ENCODE results near the gene GAK. TPM values are rescaled to one million over a fixed set of nuclear protein-coding genes. Genes with fewer than 3 reads are reported as not detected.

GAK gene
- total and polyA plus RNA-seq, 8 donors, result 47.5 to 226 (median 64.8) TPM

DNA sequence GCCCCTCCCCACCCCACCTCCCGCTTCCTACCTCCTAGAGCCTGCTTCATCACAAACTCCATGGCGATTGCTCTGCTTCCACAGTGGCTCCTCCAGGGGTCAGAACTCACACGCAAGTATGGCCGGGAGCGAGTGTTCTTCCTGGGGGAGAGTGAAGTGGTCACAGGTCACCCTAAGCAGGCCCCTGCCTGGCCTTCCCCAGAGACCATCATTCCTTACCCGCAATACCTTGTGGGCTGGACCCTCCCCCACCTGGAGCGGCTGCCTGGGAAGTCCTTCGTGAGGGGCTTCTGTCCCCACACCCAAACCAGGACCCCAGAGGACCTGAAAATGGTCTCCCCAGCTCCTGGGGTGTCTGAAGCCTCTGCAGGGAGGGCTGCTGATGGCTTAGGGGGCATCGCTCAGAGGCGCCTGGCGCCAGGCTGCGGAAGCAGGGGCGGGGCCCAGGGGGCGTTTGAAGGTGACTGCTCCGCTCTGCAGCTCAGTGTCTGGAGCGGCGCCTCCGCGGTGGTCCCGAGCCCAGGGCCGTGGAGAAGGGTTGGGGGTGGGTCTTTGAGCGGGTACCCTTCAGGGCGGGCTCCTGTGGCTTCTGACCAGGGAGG lies 107.6 kb downstream of the GAK start:
- no peak for ATAC-seq
- H3K27me3 ChIP-seq, result peaks cover 0 to 20% (median 5%) of the 10 kb centered on the region in 4 donors
- no peaks in the 10 kb centered on the region for H3K36me3 ChIP-seq
- peaks cover 0 to 4% (median 0%) of the 10 kb centered on the region in 3 donors for H3K4me1 ChIP-seq
- peak in 3 of 6 donors; percentile 13 to 52 (median 24) for DNase-seq
- H3K9me3 ChIP-seq, result no peaks in the 10 kb centered on the region
- no peak for FAIRE-seq
- 14 to 17% methylated on average over 23 of the region's 23 CpGs for WGBS, 2 donors
- H3K27ac ChIP-seq, result no peak overlapping the region
- H3K4me3 ChIP-seq, result no peak overlapping the region
- intact Hi-C loops (cut with DNase I), result no loop called here
- TF ChIP-seq, protein P1, sequence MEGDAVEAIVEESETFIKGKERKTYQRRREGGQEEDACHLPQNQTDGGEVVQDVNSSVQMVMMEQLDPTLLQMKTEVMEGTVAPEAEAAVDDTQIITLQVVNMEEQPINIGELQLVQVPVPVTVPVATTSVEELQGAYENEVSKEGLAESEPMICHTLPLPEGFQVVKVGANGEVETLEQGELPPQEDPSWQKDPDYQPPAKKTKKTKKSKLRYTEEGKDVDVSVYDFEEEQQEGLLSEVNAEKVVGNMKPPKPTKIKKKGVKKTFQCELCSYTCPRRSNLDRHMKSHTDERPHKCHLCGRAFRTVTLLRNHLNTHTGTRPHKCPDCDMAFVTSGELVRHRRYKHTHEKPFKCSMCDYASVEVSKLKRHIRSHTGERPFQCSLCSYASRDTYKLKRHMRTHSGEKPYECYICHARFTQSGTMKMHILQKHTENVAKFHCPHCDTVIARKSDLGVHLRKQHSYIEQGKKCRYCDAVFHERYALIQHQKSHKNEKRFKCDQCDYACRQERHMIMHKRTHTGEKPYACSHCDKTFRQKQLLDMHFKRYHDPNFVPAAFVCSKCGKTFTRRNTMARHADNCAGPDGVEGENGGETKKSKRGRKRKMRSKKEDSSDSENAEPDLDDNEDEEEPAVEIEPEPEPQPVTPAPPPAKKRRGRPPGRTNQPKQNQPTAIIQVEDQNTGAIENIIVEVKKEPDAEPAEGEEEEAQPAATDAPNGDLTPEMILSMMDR (IDR thresholded peaks at IDR 0.05), result no peak

DNA sequence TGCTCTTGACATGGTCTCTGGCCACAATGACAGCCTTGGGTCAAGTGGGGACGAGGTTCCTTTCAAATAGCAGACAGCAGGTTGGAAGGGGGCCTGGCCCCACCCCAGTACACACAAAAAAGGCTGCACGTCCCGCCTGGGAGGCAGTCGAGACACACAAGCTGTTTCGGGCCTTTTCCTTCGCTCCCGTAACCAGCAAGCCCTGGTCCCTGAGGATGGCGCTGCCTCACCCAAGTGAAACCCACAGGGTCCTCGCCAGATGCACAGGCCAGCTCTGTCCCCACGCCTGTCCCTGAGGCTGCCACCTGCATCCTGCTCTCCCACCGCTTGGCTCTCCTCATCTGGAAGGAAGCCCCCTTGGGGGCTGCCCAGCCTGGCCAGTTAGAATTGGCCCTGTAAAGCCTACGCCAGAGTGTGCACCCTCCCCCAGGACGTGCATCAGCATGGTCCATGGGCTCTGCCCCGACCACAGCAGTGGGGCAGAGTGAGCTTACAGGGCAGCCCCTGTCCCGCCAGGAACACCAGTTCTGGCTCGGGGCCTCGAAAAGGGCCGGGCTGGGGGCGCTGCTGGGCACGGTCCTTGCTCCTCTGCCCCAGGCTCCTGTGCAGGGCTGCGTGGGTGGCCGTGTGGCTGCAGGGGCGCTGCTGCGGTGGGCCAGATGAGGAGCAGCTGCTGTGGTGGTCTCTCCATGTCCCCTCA lies 108.2 kb downstream of the GAK start:
- DNase-seq (peak in 2 of 6 donors; percentile 19 to 72), ATAC-seq (no peak), FAIRE-seq (no peak)
- peaks cover 0 to 4% (median 0%) of the 10 kb centered on the region in 3 donors for H3K4me1 ChIP-seq
- no peak overlapping the region for H3K27ac ChIP-seq
- WGBS, 2 donors, result 46 to 64% methylated on average over 21 to 24 of the region's 24 CpGs
- peaks cover 0 to 20% (median 5%) of the 10 kb centered on the region in 4 donors for H3K27me3 ChIP-seq
- intact Hi-C loops (cut with DNase I), result no loop called here
- no peaks in the 10 kb centered on the region for H3K9me3 ChIP-seq
- H3K36me3 ChIP-seq, result no peaks in the 10 kb centered on the region
- TF ChIP-seq, protein P1 (IDR thresholded peaks at IDR 0.05), result no peak
- no peak overlapping the region for H3K4me3 ChIP-seq

DNA sequence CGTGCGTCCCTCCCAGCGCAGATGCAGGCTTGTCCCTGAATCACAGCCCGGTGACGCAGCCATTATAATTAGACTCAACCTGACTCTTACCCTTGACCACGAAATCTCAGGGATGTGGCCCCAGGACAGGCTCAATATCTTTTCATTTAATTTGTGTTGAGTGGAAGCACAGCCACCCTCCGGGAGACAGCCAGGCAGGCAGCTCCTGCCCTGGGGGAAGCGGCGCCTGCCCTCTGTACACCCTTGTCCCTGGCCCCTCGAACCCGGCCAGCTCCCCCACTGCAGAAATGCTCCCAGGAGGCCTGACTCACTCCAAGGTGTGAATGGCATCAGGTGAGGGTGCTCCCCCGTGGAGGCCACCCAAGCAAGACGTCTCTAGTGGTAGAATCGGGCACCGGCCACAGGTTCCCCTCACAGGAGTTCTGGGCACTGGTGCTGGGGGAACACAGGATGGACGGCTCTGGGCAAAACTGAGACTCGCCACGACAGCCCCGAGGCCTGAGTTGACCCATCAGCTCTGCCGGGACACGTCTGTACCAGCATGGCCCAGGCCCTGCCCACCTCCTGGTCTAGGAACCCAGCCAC lies 108.8 kb downstream of the GAK start:
- H3K36me3 ChIP-seq, result no peaks in the 10 kb centered on the region
- no peak overlapping the region for H3K4me3 ChIP-seq
- TF ChIP-seq, protein P1 (IDR thresholded peaks at IDR 0.05), result no peak
- WGBS, 2 donors, result 63 to 75% methylated on average over 21 of the region's 21 CpGs
- H3K27ac ChIP-seq, result no peak overlapping the region
- DNase-seq, result peak in 2 of 6 donors; percentile 16 to 61
- H3K27me3 ChIP-seq, result peaks cover 0 to 20% (median 5%) of the 10 kb centered on the region in 4 donors
- no peaks in the 10 kb centered on the region for H3K9me3 ChIP-seq
- intact Hi-C loops (cut with DNase I), result no loop called here
- H3K4me1 ChIP-seq, result peaks cover 0 to 4% (median 0%) of the 10 kb centered on the region in 3 donors
- FAIRE-seq, result no peak
- no peak for ATAC-seq

GRCh38 chr4:822361-823175 lies 109.5 kb downstream of the GAK start:
- 44 to 53% methylated on average over 24 of the region's 24 CpGs for WGBS, 2 donors
- ATAC-seq (no peak), FAIRE-seq (no peak), DNase-seq (no peak)
- H3K27ac ChIP-seq, result no peak overlapping the region
- H3K36me3 ChIP-seq, result no peaks in the 10 kb centered on the region
- H3K9me3 ChIP-seq, result no peaks in the 10 kb centered on the region
- H3K4me3 ChIP-seq, result no peak overlapping the region
- intact Hi-C loops (cut with DNase I), result no loop called here
- TF ChIP-seq, protein P1 (IDR thresholded peaks at IDR 0.05), result no peak
- peaks cover 0 to 20% (median 5%) of the 10 kb centered on the region in 4 donors for H3K27me3 ChIP-seq
- peaks cover 0 to 4% (median 0%) of the 10 kb centered on the region in 3 donors for H3K4me1 ChIP-seq

Measured in pancreas (tissue), 10 donors.